HepG2 (cell line): Measurements from ENCODE around the gene NFE2L1. TPM values are rescaled to one million over a fixed set of nuclear protein-coding genes. Genes with fewer than 3 reads are reported as not detected.

Source experiments
- ARHGAP35 ChIP-seq: sonication (generic); formaldehyde crosslinking; IDR thresholded peaks from 2 replicates; pipeline ENCODE4 v1.9.0; 2022; ENCODE audit warnings: mild to moderate bottlenecking, inconsistent platforms, moderate library complexity, missing genetic modification reagents, borderline replicate concordance
- CC2D1A ChIP-seq: sonication (generic); formaldehyde crosslinking; IDR thresholded peaks from 2 replicates; pipeline ENCODE4 v1.8.1; 2023; ENCODE audit warnings: mild to moderate bottlenecking, missing genetic modification reagents
- CHD4 ChIP-seq: fragments of 200-600 bp; sonication (generic); IDR thresholded peaks from 2 replicates; pipeline ENCODE4 v1.7.0; 2017; ENCODE audit warnings: mild to moderate bottlenecking, low read length, borderline replicate concordance
- HNRNPK ChIP-seq: fragments of 200-400 bp; formaldehyde crosslinking; IDR thresholded peaks from 2 replicates; pipeline ENCODE4 v1.6.1; 2018; ENCODE audit warnings: low read length, low read depth, moderate library complexity, mild to moderate bottlenecking; ENCODE audit not compliant: poor library complexity, severe bottlenecking
- KDM5A ChIP-seq: fragments of 200-600 bp; sonication (generic); IDR thresholded peaks from 2 replicates; pipeline ENCODE4 v1.7.0; 2018; ENCODE audit warnings: antibody characterized with exemption, mild to moderate bottlenecking, low read length, borderline replicate concordance
- ZNF552 ChIP-seq: sonication (generic); formaldehyde crosslinking; IDR thresholded peaks from 2 replicates; pipeline ENCODE4 v1.9.0; 2022; ENCODE audit warnings: missing genetic modification reagents, mild to moderate bottlenecking, borderline replicate concordance
- ZNF891 ChIP-seq: sonication (generic); formaldehyde crosslinking; IDR thresholded peaks from 2 replicates; pipeline ENCODE4 v1.5.0; 2020; ENCODE audit warnings: mild to moderate bottlenecking, missing genetic modification reagents
- polyA plus RNA-seq, 8 experiments: library from polyadenylated mRNA; depleted of rRNA in 3 of 8; stranded (reverse) in 7 of 8; unstranded in 1 of 8; fragments of >200 nt; fragmentation: Illumina TruSeq in 4 of 8; extraction: Trizol in 4 of 8; gene quantifications; 2 replicates each; pipeline versions ENCODE4 v1.2.1 to v1.2.3, GENCODE V29; 2011 to 2016; ENCODE audit warnings: low read depth in 4 of 8, missing spikeins in 1 of 8, mixed read lengths in 1 of 8; ENCODE audit not compliant: insufficient read depth in 1 of 8
- total RNA-seq, 5 experiments: library from RNA; depleted of rRNA; stranded (reverse); fragments of >200 nt; fragmentation: Illumina TruSeq; extraction: Trizol; gene quantifications; 2 replicates each; pipeline ENCODE4 v1.2.3, GENCODE V29; 2016; ENCODE audit warnings: low read depth in 1 of 5
- TF ChIP-seq, protein P1 (sequence below): sonication (generic); formaldehyde crosslinking; IDR thresholded peaks from 2 replicates; pipeline ENCODE4 v1.9.0; 2022; ENCODE audit warnings: low read depth, missing genetic modification reagents
- TF ChIP-seq, protein P2 (sequence below): sonication (generic); formaldehyde crosslinking; IDR thresholded peaks from 2 replicates; pipeline ENCODE4 v1.5.1; 2020; ENCODE audit warnings: mild to moderate bottlenecking, missing genetic modification reagents, borderline replicate concordance
- TF ChIP-seq, protein P3 (sequence below): fragments of 450-650 bp; IDR thresholded peaks from 2 replicates; pipeline ENCODE4 v1.6.1; 2017; ENCODE audit warnings: mild to moderate bottlenecking
- TF ChIP-seq, protein P4 (sequence below): sonication (generic); formaldehyde crosslinking; IDR thresholded peaks from 2 replicates; pipeline ENCODE4 v1.5.0; 2020; ENCODE audit warnings: mild to moderate bottlenecking, missing genetic modification reagents
- TF ChIP-seq, protein P5 (sequence below): sonication (generic); formaldehyde crosslinking; IDR thresholded peaks from 2 replicates; pipeline ENCODE4 v1.5.0; 2020; ENCODE audit warnings: missing genetic modification reagents

Gene NFE2L1
- total and polyA plus RNA-seq, 2 of the 13 experiments (the other 11 are each of a cell fraction or from before 2014, with no cell fraction given): 67.0 to 234 TPM

DNA sequence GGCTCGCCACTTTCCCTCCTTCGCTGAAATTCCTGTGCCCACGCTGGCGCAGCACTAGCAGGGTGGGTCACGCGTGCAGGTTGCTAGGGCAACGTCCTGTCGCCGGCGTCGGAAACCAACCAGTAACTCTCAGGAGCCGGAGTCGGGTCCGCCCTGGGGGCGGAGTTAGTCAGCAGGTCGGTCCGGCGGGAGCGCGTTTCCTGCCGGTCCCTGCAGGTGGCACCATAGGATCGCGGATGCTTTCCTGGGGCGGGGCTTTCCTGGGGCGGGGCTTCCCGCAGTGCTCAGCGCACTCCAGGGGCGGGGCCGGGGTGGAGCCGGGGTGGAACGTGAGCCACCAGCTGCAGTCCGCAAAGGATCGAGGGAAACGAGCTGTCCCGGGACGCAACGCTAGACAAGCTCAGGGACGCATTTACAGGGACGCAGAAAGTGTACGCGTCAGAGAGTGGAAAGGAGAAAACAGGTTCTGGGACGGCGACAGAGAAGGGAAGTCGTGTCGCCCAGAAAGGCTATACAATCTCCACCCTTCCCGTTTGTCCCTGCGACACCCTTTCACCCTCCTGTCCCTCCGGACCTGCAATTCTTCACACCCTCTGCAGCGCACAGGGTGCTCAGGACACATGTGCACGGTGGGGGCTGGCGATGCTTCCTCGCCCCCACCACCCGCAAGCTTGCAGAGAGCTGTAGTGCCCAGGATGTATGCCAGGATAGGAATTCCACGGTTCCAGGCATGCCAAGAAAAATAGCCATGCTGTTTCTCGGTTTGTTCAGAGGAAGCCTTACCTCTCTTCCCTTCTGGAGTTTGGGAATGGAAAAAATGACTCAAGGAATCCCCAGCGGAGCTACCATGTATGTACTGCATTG, 22.9 kb upstream of the NFE2L1 start (continued):
- TF ChIP-seq, protein P1, sequence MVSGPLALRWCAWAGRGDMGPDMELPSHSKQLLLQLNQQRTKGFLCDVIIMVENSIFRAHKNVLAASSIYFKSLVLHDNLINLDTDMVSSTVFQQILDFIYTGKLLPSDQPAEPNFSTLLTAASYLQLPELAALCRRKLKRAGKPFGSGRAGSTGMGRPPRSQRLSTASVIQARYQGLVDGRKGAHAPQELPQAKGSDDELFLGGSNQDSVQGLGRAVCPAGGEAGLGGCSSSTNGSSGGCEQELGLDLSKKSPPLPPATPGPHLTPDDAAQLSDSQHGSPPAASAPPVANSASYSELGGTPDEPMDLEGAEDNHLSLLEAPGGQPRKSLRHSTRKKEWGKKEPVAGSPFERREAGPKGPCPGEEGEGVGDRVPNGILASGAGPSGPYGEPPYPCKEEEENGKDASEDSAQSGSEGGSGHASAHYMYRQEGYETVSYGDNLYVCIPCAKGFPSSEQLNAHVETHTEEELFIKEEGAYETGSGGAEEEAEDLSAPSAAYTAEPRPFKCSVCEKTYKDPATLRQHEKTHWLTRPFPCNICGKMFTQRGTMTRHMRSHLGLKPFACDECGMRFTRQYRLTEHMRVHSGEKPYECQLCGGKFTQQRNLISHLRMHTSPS (CRISPR knock-in tag): no peak; the same call in 1 of the 2 replicates
- TF ChIP-seq, protein P2, sequence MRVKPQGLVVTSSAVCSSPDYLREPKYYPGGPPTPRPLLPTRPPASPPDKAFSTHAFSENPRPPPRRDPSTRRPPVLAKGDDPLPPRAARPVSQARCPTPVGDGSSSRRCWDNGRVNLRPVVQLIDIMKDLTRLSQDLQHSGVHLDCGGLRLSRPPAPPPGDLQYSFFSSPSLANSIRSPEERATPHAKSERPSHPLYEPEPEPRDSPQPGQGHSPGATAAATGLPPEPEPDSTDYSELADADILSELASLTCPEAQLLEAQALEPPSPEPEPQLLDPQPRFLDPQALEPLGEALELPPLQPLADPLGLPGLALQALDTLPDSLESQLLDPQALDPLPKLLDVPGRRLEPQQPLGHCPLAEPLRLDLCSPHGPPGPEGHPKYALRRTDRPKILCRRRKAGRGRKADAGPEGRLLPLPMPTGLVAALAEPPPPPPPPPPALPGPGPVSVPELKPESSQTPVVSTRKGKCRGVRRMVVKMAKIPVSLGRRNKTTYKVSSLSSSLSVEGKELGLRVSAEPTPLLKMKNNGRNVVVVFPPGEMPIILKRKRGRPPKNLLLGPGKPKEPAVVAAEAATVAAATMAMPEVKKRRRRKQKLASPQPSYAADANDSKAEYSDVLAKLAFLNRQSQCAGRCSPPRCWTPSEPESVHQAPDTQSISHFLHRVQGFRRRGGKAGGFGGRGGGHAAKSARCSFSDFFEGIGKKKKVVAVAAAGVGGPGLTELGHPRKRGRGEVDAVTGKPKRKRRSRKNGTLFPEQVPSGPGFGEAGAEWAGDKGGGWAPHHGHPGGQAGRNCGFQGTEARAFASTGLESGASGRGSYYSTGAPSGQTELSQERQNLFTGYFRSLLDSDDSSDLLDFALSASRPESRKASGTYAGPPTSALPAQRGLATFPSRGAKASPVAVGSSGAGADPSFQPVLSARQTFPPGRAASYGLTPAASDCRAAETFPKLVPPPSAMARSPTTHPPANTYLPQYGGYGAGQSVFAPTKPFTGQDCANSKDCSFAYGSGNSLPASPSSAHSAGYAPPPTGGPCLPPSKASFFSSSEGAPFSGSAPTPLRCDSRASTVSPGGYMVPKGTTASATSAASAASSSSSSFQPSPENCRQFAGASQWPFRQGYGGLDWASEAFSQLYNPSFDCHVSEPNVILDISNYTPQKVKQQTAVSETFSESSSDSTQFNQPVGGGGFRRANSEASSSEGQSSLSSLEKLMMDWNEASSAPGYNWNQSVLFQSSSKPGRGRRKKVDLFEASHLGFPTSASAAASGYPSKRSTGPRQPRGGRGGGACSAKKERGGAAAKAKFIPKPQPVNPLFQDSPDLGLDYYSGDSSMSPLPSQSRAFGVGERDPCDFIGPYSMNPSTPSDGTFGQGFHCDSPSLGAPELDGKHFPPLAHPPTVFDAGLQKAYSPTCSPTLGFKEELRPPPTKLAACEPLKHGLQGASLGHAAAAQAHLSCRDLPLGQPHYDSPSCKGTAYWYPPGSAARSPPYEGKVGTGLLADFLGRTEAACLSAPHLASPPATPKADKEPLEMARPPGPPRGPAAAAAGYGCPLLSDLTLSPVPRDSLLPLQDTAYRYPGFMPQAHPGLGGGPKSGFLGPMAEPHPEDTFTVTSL (CRISPR knock-in tag): peak; percentile 14; the same call in 1 of the 2 replicates
- TF ChIP-seq, protein P3, sequence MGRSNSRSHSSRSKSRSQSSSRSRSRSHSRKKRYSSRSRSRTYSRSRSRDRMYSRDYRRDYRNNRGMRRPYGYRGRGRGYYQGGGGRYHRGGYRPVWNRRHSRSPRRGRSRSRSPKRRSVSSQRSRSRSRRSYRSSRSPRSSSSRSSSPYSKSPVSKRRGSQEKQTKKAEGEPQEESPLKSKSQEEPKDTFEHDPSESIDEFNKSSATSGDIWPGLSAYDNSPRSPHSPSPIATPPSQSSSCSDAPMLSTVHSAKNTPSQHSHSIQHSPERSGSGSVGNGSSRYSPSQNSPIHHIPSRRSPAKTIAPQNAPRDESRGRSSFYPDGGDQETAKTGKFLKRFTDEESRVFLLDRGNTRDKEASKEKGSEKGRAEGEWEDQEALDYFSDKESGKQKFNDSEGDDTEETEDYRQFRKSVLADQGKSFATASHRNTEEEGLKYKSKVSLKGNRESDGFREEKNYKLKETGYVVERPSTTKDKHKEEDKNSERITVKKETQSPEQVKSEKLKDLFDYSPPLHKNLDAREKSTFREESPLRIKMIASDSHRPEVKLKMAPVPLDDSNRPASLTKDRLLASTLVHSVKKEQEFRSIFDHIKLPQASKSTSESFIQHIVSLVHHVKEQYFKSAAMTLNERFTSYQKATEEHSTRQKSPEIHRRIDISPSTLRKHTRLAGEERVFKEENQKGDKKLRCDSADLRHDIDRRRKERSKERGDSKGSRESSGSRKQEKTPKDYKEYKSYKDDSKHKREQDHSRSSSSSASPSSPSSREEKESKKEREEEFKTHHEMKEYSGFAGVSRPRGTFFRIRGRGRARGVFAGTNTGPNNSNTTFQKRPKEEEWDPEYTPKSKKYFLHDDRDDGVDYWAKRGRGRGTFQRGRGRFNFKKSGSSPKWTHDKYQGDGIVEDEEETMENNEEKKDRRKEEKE: no peak
- TF ChIP-seq ZNF891 (peak; percentile 88; the same call in 1 of the 2 replicates), ZNF552 (no peak), KDM5A (no peak; the same call in 1 of the 2 replicates), CC2D1A (0 out of 2 replicates have a peak, but pooled peaks have one; percentile 33), ARHGAP35 (CRISPR knock-in tag) (0 out of 2 replicates have a peak, but pooled peaks have one; percentile 26), CHD4 (no peak), HNRNPK (no peak)
- TF ChIP-seq, protein P4, sequence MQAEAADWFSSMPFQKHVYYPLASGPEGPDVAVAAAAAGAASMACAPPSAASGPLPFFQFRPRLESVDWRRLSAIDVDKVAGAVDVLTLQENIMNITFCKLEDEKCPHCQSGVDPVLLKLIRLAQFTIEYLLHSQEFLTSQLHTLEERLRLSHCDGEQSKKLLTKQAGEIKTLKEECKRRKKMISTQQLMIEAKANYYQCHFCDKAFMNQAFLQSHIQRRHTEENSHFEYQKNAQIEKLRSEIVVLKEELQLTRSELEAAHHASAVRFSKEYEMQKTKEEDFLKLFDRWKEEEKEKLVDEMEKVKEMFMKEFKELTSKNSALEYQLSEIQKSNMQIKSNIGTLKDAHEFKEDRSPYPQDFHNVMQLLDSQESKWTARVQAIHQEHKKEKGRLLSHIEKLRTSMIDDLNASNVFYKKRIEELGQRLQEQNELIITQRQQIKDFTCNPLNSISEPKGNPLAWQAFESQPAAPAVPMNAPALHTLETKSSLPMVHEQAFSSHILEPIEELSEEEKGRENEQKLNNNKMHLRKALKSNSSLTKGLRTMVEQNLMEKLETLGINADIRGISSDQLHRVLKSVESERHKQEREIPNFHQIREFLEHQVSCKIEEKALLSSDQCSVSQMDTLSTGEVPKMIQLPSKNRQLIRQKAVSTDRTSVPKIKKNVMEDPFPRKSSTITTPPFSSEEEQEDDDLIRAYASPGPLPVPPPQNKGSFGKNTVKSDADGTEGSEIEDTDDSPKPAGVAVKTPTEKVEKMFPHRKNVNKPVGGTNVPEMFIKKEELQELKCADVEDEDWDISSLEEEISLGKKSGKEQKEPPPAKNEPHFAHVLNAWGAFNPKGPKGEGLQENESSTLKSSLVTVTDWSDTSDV (CRISPR knock-in tag): no peak
- TF ChIP-seq, protein P5, sequence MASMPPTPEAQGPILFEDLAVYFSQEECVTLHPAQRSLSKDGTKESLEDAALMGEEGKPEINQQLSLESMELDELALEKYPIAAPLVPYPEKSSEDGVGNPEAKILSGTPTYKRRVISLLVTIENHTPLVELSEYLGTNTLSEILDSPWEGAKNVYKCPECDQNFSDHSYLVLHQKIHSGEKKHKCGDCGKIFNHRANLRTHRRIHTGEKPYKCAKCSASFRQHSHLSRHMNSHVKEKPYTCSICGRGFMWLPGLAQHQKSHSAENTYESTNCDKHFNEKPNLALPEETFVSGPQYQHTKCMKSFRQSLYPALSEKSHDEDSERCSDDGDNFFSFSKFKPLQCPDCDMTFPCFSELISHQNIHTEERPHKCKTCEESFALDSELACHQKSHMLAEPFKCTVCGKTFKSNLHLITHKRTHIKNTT (CRISPR knock-in tag): no peak
